Activated CD4-positive, alpha-beta T cell treated with anti-CD3 and anti-CD28 coated beads, Interleukin-2, amount 10 ng/mL, durations not matched to agents 24 days and 14 days (primary cell): Measurements from ENCODE around the gene OR1L6. TPM values are rescaled to one million over a fixed set of nuclear protein-coding genes. Genes with fewer than 3 reads are reported as not detected.

Source experiments
- DNase-seq: peaks from one replicate; pipeline ENCODE4 v3.0.0; 2022
- H3K27ac Mint-ChIP-seq: one replicate; pipeline ENCODE4 v1.8.0; 2022; ENCODE audit warnings: mild to moderate bottlenecking, mixed read lengths
- H3K27me3 Mint-ChIP-seq: one replicate; pipeline ENCODE4 v1.8.0; 2022; ENCODE audit warnings: mixed read lengths
- H3K36me3 Mint-ChIP-seq: one replicate; pipeline ENCODE4 v1.8.0; 2022; ENCODE audit warnings: low read depth, mild to moderate bottlenecking, mixed read lengths
- H3K4me1 Mint-ChIP-seq: one replicate; pipeline ENCODE4 v1.8.0; 2021; ENCODE audit warnings: mixed read lengths
- H3K4me3 Mint-ChIP-seq: one replicate; pipeline ENCODE4 v1.8.0; 2022; ENCODE audit warnings: mild to moderate bottlenecking, moderate library complexity, mixed read lengths
- H3K9me3 Mint-ChIP-seq: one replicate; pipeline ENCODE4 v1.8.0; 2021; ENCODE audit warnings: mixed read lengths
- intact Hi-C: fragments of 100-400 bp; cut with micrococcal nuclease; formaldehyde crosslinking; loops from one replicate; pipeline ENCODE4 v1.15.1; 2023
- total RNA-seq: library from RNA; stranded (reverse); gene quantifications from 2 replicates; pipeline ENCODE4 v1.2.3, GENCODE V29; 2022

Gene OR1L6
- total RNA-seq, 1 donor from 2014 or later, result not detected

DNA sequence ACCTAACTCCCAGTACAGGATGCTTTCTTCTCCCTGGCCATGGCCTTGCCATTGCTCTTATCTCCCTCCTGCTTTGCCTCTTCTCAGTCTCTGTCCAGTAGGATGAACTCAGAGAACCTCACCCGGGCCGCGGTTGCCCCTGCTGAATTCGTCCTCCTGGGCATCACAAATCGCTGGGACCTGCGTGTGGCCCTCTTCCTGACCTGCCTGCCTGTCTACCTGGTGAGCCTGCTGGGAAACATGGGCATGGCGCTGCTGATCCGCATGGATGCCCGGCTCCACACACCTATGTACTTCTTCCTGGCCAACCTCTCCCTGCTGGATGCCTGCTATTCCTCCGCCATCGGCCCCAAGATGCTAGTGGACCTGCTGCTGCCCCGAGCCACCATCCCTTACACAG lies 46.7 kb downstream of the OR1L6 start, which contains the start of gene OR5C1:
TSS of gene OR5C1 (plus strand) at position 103 of the 400 bp plus-strand sequence. CDS start at position 103, 0 bp downstream.
- Mint-ChIP-seq H3K9me3 (peaks cover 4% of the 10 kb centered on the region), H3K27me3 (peaks cover 3% of the 10 kb centered on the region), H3K4me1 (no peaks in the 10 kb centered on the region), H3K27ac (no peak within 1 kb of the TSS), H3K4me3 (no peak within 1 kb of the TSS), H3K36me3 (no peaks in the 10 kb centered on the region)
- intact Hi-C loops, result no loop called here
- DNase-seq, result peak; percentile 40

DNA sequence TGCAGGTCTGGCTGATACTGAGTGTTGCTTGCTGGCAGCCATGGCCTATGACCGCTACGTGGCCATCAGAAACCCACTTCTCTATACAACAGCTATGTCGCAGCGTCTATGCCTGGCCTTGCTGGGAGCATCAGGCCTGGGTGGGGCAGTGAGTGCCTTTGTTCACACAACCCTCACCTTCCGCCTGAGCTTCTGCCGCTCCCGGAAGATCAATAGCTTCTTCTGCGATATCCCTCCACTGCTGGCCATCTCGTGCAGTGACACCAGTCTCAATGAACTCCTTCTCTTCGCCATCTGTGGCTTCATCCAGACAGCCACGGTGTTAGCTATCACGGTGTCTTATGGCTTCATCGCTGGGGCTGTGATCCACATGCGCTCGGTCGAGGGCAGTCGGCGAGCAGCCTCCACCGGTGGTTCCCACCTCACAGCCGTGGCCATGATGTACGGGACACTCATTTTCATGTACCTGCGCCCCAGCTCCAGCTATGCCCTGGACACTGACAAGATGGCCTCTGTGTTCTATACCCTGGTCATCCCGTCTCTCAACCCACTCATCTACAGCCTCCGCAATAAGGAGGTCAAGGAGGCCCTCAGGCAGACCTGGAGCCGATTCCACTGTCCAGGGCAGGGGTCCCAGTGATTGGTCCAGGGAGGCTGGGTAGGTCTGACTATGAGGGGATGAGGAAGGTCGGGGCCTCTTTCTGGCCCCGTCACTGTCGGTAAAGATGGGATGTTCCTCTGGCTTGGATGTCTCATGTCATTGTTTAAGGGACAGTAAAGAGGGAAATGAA lies 47.3 kb downstream of the OR1L6 start:
- H3K9me3 Mint-ChIP-seq, result peaks cover 7% of the 10 kb centered on the region
- no peak overlapping the region for H3K27ac Mint-ChIP-seq
- no peaks in the 10 kb centered on the region for H3K36me3 Mint-ChIP-seq
- intact Hi-C loops, result no loop called here
- DNase-seq, result peak; percentile 41
- peaks cover 3% of the 10 kb centered on the region for H3K27me3 Mint-ChIP-seq
- no peaks in the 10 kb centered on the region for H3K4me1 Mint-ChIP-seq
- H3K4me3 Mint-ChIP-seq, result no peak overlapping the region

- Mint-ChIP-seq H3K4me3 (no peak overlapping the region), H3K27ac (no peak overlapping the region), H3K9me3 (peaks cover 7% of the 10 kb centered on the region), H3K27me3 (no peaks in the 10 kb centered on the region), H3K4me1 (no peaks in the 10 kb centered on the region), H3K36me3 (no peaks in the 10 kb centered on the region)
- no peak for DNase-seq
- intact Hi-C loops, result no loop called here
Measured at GRCh38 chr9:122791872-122792669, 50.0 kb downstream of the OR1L6 start.

GRCh38 chr9:122797316-122798063 lies 55.4 kb downstream of the OR1L6 start:
- no peak for DNase-seq
- intact Hi-C loops, result no loop called here
- Mint-ChIP-seq H3K27me3 (no peaks in the 10 kb centered on the region), H3K9me3 (peaks cover 7% of the 10 kb centered on the region), H3K4me3 (no peak overlapping the region), H3K27ac (no peak overlapping the region), H3K36me3 (no peaks in the 10 kb centered on the region), H3K4me1 (no peaks in the 10 kb centered on the region)

Other genes with a start within 250 kb of the OR1L6 start
- not detected in 2 replicates for gene OR1J2, start 231.5 kb upstream of the OR1L6 start, total RNA-seq
- 0.21 TPM in 1 of 2 replicates, not detected in the other for gene OR1J4, start 223.2 kb upstream of the OR1L6 start, total RNA-seq
- not detected in 2 replicates for gene OR1N1, start 215.0 kb upstream of the OR1L6 start, total RNA-seq
- gene OR1N2, start 189.2 kb upstream of the OR1L6 start, total RNA-seq, result not detected in 2 replicates
- gene OR1L8, start 158.9 kb upstream of the OR1L6 start, total RNA-seq, result not detected in 2 replicates
- gene OR1Q1, start 127.6 kb upstream of the OR1L6 start, total RNA-seq, result not detected in 2 replicates
- not detected in 2 replicates for gene OR1B1, start 84.7 kb upstream of the OR1L6 start, total RNA-seq
- not detected in 2 replicates for gene OR1L1, start 80.6 kb upstream of the OR1L6 start, total RNA-seq
- gene OR1L3, start 67.2 kb upstream of the OR1L6 start, total RNA-seq, result not detected in 2 replicates
- gene OR1L4, start 18.3 kb upstream of the OR1L6 start, total RNA-seq, result not detected in 2 replicates
- not detected in 2 replicates for gene OR5C1, start 46.6 kb downstream of the OR1L6 start, total RNA-seq
- not detected in 2 replicates for gene OR1K1, start 57.8 kb downstream of the OR1L6 start, total RNA-seq
- gene PDCL, start 86.3 kb downstream of the OR1L6 start, total RNA-seq, result 21.1 TPM in 2 replicates
- 39.7 and 40.2 TPM in 2 replicates for gene RC3H2, start 163.1 kb downstream of the OR1L6 start, total RNA-seq
- gene ZBTB6, start 171.0 kb downstream of the OR1L6 start, total RNA-seq, result 10.7 and 11.6 TPM in 2 replicates
- 8.4 and 8.9 TPM in 2 replicates for gene ZBTB26, start 189.2 kb downstream of the OR1L6 start, total RNA-seq
- gene RABGAP1, start 198.7 kb downstream of the OR1L6 start, total RNA-seq, result 23.9 and 25.7 TPM in 2 replicates